K562 (cell line): ENCODE measurements around the gene ODAD4. TPM values are rescaled to one million over a fixed set of nuclear protein-coding genes. Genes with fewer than 3 reads are reported as not detected.
A peak's percentile ranks its signal among the peaks of the same experiment; 100 is the strongest.

Source experiments
- CHD7 ChIP-seq: fragments of 200-600 bp; sonication (generic); IDR thresholded peaks from one replicate; pipeline ENCODE4 v1.6.1; 2012; ENCODE audit warnings: mild to moderate bottlenecking, low read depth, low read length, inconsistent platforms
- CTCF ChIP-seq, 3 experiments: IDR thresholded peaks in 2 of 3; conservative IDR thresholded peaks in 1 of 3; 2 replicates each; pipeline ENCODE4 v1.5.1; 2011 to 2012; ENCODE audit warnings: low read length in 3 of 3, mild to moderate bottlenecking in 3 of 3, control low read depth in 2 of 3, improper control_type of control experiment in 1 of 3, inconsistent platforms in 1 of 3, low read depth in 1 of 3, mixed read lengths in 1 of 3, moderate library complexity in 1 of 3; ENCODE audit not compliant: insufficient read depth in 2 of 3
- GATAD2B ChIP-seq: fragments of 450-650 bp; IDR thresholded peaks from 2 replicates; pipeline ENCODE4 v1.6.1; 2017; ENCODE audit warnings: mild to moderate bottlenecking, borderline replicate concordance
- HBP1 ChIP-seq: fragments of 450-650 bp; formaldehyde crosslinking; IDR thresholded peaks from 2 replicates; pipeline ENCODE4 v1.4.0; 2022; ENCODE audit warnings: missing genetic modification characterization
- USF1 ChIP-seq: sonication (generic); formaldehyde crosslinking; IDR thresholded peaks from 2 replicates; pipeline ENCODE4 v1.9.0; 2022; ENCODE audit warnings: mild to moderate bottlenecking, missing genetic modification reagents
- ZNF449 ChIP-seq: fragments of 250-450 bp; sonication (Bioruptor Pico); IDR thresholded peaks from 2 replicates; pipeline ENCODE4 v1.8.0; 2022; ENCODE audit warnings: moderate library complexity, mild to moderate bottlenecking, inconsistent platforms
- polyA plus RNA-seq, 8 experiments: library from polyadenylated mRNA; depleted of rRNA in 4 of 8; stranded (reverse) in 5 of 8; unstranded in 3 of 8; fragments of >200 nt; fragmentation: Nextera tagmentation in 2 of 8; fragmentation: Illumina TruSeq in 1 of 8; extraction: Ambion mirVana in 2 of 8; extraction: Trizol in 1 of 8; gene quantifications; 2 replicates each; pipeline versions ENCODE4 v1.2.1 to v1.2.3, GENCODE V29; 2011 to 2014; ENCODE audit warnings: inconsistent platforms in 1 of 8, missing spikeins in 1 of 8
- total RNA-seq, 7 experiments: library from RNA; depleted of rRNA in 6 of 7; stranded (reverse); fragments of >200 nt in 6 of 7; fragmentation: Illumina TruSeq in 2 of 7; extraction: Trizol in 2 of 7; gene quantifications; 2 replicates each; pipeline versions ENCODE4 v1.2.1 to v1.2.3, GENCODE V29; 2011 to 2021; ENCODE audit warnings: low replicate concordance in 1 of 7

The ODAD4 gene
- total and polyA plus RNA-seq, 9 of the 15 experiments (the other 6 are each of a cell fraction or from before 2014, with no cell fraction given) = 0.09 to 0.98 (median 0.51) TPM

GRCh38 chr17:41962768-41963434, 32.5 kb downstream of the ODAD4 start (continued):
- TF ChIP-seq HBP1 (CRISPR knock-in tag) = no peak
- no peak for TF ChIP-seq CHD7
- no peak for TF ChIP-seq GATAD2B
- no peak for TF ChIP-seq ZNF449
- no peak for TF ChIP-seq USF1
- TF ChIP-seq CTCF (IDR thresholded peaks at IDR 0.05 in 2 of 3, conservative IDR thresholded peaks at IDR 0.05 in 1 of 3; ENCODE audit: insufficient read depth in 2 of 3, low read depth in 1 of 3, low read length in 3 of 3) = peak; percentile 79 to 94 (median 90)
